GM21576 (cell line): ENCODE measurements around the gene YTHDF1.

Experiments used
- ATAC-seq: cut with Tn5 transposase; IDR thresholded peaks from one replicate; pipeline ENCODE4 v1.9.1; 2021; ENCODE audit warnings: mild to moderate bottlenecking, moderate library complexity; ENCODE audit not compliant: unreplicated experiment

The YTHDF1 gene

GRCh38 chr20:63174309-63175037 is 41.5 kb downstream of the YTHDF1 start:
- no peak for ATAC-seq

- ATAC-seq: no peak
Measured at GRCh38 chr20:63173552-63174191, 42.3 kb downstream of the YTHDF1 start.

- no peak for ATAC-seq
Measured at GRCh38 chr20:63172726-63173125, 43.2 kb downstream of the YTHDF1 start.

GRCh38 chr20:63171991-63172390 is 43.9 kb downstream of the YTHDF1 start:
- ATAC-seq: no peak

- ATAC-seq: no peak
Measured at GRCh38 chr20:63169681-63170080, 46.2 kb downstream of the YTHDF1 start.

GRCh38 chr20:63168861-63169260 is 47.1 kb downstream of the YTHDF1 start:
- ATAC-seq: no peak

GRCh38 chr20:63167918-63168520 is 47.9 kb downstream of the YTHDF1 start:
- ATAC-seq: no peak

- no peak for ATAC-seq
Measured at GRCh38 chr20:63167026-63167917, 48.7 kb downstream of the YTHDF1 start.

- ATAC-seq: no peak
Measured at GRCh38 chr20:63166193-63167020, 49.5 kb downstream of the YTHDF1 start.

GRCh38 chr20:63165356-63166192 is 50.4 kb downstream of the YTHDF1 start:
- ATAC-seq: no peak

- ATAC-seq: no peak
Measured at GRCh38 chr20:63164484-63165355, 51.2 kb downstream of the YTHDF1 start.

GRCh38 chr20:63163596-63164483 is 52.1 kb downstream of the YTHDF1 start:
- no peak for ATAC-seq

GRCh38 chr20:63163171-63163570 is 52.8 kb downstream of the YTHDF1 start:
- ATAC-seq: no peak

GRCh38 chr20:63162206-63162795 is 53.6 kb downstream of the YTHDF1 start:
- ATAC-seq: no peak

- no peak for ATAC-seq
Measured at GRCh38 chr20:63161176-63161651, 54.7 kb downstream of the YTHDF1 start.

GRCh38 chr20:63160641-63161175 is 55.2 kb downstream of the YTHDF1 start:
- no peak for ATAC-seq
